Measurements from ENCODE around the gene TBC1D19. TPM values are rescaled to one million over a fixed set of nuclear protein-coding genes. Genes with fewer than 3 reads are reported as not detected.

Gene TBC1D19
- total and polyA plus RNA-seq, 4 donors = 1.2 to 5.8 (median 2.2) TPM

DNA sequence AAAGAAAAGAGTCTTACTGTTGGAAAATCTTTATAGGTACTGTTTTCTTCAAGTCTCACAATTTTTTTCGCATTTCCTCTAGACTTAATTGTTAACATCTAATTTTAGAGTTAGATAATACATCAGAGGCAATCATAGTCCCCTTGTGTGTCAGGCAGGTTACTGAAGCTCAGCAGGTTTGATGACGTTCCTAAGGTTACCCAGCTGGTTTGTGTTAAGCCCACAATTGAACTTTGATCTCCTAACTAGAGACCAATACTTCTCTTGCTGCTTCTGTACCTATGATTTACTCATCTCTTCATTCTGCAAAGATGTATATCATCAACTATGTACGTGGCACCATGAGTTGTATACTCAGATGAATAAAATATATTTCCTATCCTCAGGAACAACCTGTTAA lies 145.1 kb downstream of the TBC1D19 start:
- Histone ChIP-seq H3K4me3 (ENCODE audit: low read depth in 1 of 3, low read length in 3 of 3) (no peak overlapping the region), H3K27me3 (ENCODE audit: control insufficient read depth in 4 of 4, insufficient read depth in 4 of 4, low read length in 3 of 4) (no peaks in the 10 kb centered on the region), H3K27ac (ENCODE audit: low read depth in 1 of 2, low read length in 2 of 2) (no peak overlapping the region), H3K9ac (ENCODE audit: low read depth in 1 of 2, low read length in 2 of 2) (no peak overlapping the region), H3K9me3 (ENCODE audit: control insufficient read depth in 4 of 4, low read length in 3 of 4) (no peaks in the 10 kb centered on the region), H3K36me3 (ENCODE audit: control insufficient read depth in 4 of 4, insufficient read depth in 3 of 4, low read depth in 1 of 4, low read length in 3 of 4) (no peaks in the 10 kb centered on the region), H3K4me1 (ENCODE audit: control insufficient read depth in 4 of 4, insufficient read depth in 4 of 4, low read length in 3 of 4) (peaks cover 0 to 8% (median under 1%) of the 10 kb centered on the region in 4 donors)
- 82% methylated on average over 3 of the region's 3 CpGs for WGBS
- TF ChIP-seq, protein P1, sequence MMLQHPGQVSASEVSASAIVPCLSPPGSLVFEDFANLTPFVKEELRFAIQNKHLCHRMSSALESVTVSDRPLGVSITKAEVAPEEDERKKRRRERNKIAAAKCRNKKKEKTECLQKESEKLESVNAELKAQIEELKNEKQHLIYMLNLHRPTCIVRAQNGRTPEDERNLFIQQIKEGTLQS (IDR thresholded peaks at IDR 0.05) = no peak
- TF ChIP-seq RXRA (IDR thresholded peaks at IDR 0.05) (no peak), JUND (IDR thresholded peaks at IDR 0.05) (no peak), HNF4G (IDR thresholded peaks at IDR 0.05) (no peak), YY1 (IDR thresholded peaks at IDR 0.05) (no peak), GABPA (IDR thresholded peaks at IDR 0.05 in 1 of 2, conservative IDR thresholded peaks at IDR 0.05 in 1 of 2) (no peak), FOXA2 (IDR thresholded peaks at IDR 0.05) (no peak), EGR1 (IDR thresholded peaks at IDR 0.05; ENCODE audit: low read depth in 2 of 2) (no peak), NR2F2 (IDR thresholded peaks at IDR 0.05) (no peak), FOXA1 (IDR thresholded peaks at IDR 0.05) (no peak), HNF4A (conservative IDR thresholded peaks at IDR 0.05) (no peak), RAD21 (IDR thresholded peaks at IDR 0.05) (no peak)
- TF ChIP-seq, protein P2, sequence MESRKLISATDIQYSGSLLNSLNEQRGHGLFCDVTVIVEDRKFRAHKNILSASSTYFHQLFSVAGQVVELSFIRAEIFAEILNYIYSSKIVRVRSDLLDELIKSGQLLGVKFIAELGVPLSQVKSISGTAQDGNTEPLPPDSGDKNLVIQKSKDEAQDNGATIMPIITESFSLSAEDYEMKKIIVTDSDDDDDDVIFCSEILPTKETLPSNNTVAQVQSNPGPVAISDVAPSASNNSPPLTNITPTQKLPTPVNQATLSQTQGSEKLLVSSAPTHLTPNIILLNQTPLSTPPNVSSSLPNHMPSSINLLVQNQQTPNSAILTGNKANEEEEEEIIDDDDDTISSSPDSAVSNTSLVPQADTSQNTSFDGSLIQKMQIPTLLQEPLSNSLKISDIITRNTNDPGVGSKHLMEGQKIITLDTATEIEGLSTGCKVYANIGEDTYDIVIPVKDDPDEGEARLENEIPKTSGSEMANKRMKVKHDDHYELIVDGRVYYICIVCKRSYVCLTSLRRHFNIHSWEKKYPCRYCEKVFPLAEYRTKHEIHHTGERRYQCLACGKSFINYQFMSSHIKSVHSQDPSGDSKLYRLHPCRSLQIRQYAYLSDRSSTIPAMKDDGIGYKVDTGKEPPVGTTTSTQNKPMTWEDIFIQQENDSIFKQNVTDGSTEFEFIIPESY (IDR thresholded peaks at IDR 0.05) = no peak
- TF ChIP-seq, protein P3, sequence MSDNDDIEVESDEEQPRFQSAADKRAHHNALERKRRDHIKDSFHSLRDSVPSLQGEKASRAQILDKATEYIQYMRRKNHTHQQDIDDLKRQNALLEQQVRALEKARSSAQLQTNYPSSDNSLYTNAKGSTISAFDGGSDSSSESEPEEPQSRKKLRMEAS (IDR thresholded peaks at IDR 0.05) = no peak
- TF ChIP-seq, protein P4, sequence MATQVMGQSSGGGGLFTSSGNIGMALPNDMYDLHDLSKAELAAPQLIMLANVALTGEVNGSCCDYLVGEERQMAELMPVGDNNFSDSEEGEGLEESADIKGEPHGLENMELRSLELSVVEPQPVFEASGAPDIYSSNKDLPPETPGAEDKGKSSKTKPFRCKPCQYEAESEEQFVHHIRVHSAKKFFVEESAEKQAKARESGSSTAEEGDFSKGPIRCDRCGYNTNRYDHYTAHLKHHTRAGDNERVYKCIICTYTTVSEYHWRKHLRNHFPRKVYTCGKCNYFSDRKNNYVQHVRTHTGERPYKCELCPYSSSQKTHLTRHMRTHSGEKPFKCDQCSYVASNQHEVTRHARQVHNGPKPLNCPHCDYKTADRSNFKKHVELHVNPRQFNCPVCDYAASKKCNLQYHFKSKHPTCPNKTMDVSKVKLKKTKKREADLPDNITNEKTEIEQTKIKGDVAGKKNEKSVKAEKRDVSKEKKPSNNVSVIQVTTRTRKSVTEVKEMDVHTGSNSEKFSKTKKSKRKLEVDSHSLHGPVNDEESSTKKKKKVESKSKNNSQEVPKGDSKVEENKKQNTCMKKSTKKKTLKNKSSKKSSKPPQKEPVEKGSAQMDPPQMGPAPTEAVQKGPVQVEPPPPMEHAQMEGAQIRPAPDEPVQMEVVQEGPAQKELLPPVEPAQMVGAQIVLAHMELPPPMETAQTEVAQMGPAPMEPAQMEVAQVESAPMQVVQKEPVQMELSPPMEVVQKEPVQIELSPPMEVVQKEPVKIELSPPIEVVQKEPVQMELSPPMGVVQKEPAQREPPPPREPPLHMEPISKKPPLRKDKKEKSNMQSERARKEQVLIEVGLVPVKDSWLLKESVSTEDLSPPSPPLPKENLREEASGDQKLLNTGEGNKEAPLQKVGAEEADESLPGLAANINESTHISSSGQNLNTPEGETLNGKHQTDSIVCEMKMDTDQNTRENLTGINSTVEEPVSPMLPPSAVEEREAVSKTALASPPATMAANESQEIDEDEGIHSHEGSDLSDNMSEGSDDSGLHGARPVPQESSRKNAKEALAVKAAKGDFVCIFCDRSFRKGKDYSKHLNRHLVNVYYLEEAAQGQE (IDR thresholded peaks at IDR 0.05) = no peak
- TF ChIP-seq, protein P5, sequence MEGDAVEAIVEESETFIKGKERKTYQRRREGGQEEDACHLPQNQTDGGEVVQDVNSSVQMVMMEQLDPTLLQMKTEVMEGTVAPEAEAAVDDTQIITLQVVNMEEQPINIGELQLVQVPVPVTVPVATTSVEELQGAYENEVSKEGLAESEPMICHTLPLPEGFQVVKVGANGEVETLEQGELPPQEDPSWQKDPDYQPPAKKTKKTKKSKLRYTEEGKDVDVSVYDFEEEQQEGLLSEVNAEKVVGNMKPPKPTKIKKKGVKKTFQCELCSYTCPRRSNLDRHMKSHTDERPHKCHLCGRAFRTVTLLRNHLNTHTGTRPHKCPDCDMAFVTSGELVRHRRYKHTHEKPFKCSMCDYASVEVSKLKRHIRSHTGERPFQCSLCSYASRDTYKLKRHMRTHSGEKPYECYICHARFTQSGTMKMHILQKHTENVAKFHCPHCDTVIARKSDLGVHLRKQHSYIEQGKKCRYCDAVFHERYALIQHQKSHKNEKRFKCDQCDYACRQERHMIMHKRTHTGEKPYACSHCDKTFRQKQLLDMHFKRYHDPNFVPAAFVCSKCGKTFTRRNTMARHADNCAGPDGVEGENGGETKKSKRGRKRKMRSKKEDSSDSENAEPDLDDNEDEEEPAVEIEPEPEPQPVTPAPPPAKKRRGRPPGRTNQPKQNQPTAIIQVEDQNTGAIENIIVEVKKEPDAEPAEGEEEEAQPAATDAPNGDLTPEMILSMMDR (IDR thresholded peaks at IDR 0.05; ENCODE audit: low read depth, low read length, missing input control) = no peak
- DNase-seq (ENCODE audit: low spot score) = no peak

DNA sequence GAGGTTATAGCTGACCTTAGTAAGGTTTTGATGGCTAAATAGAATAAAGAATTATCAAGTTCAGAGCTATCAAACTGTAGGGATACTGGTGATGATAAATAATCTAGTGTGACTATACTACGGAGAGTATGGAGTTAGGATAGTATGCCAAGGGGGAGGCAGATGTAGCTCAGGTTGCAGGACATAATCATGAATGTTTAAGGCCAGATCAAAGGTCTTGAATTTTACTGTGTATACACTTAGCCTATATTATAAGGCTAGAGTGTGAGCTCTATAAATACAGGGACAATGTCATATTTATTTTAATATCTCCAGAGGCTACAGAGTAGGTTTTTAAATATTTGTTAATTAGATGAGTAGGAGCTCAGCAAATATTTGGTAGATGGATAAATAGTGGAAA lies 145.7 kb downstream of the TBC1D19 start:
- Histone ChIP-seq H3K9me3 (ENCODE audit: control insufficient read depth in 4 of 4, low read length in 3 of 4) (no peaks in the 10 kb centered on the region), H3K9ac (ENCODE audit: low read depth in 1 of 2, low read length in 2 of 2) (no peak overlapping the region), H3K4me1 (ENCODE audit: control insufficient read depth in 4 of 4, insufficient read depth in 4 of 4, low read length in 3 of 4) (peaks cover 0 to 8% (median under 1%) of the 10 kb centered on the region in 4 donors), H3K4me3 (ENCODE audit: low read depth in 1 of 3, low read length in 3 of 3) (no peak overlapping the region), H3K36me3 (ENCODE audit: control insufficient read depth in 4 of 4, insufficient read depth in 3 of 4, low read depth in 1 of 4, low read length in 3 of 4) (no peaks in the 10 kb centered on the region), H3K27ac (ENCODE audit: low read depth in 1 of 2, low read length in 2 of 2) (no peak overlapping the region), H3K27me3 (ENCODE audit: control insufficient read depth in 4 of 4, insufficient read depth in 4 of 4, low read length in 3 of 4) (no peaks in the 10 kb centered on the region)
- TF ChIP-seq GABPA (IDR thresholded peaks at IDR 0.05 in 1 of 2, conservative IDR thresholded peaks at IDR 0.05 in 1 of 2) (peak in 1 of 2 donors; percentile 6), SP1 (IDR thresholded peaks at IDR 0.05) (no peak)
- 0% methylated on average over 1 of the region's 1 CpG for WGBS
- DNase-seq (ENCODE audit: low spot score) = no peak

Measured in liver (tissue), 9 donors.